Activated CD8-positive, alpha-beta T cell treated with anti-CD3 and anti-CD28 coated beads for 36 hours (primary cell): Measurements from ENCODE around the gene MMP11. TPM values are rescaled to one million over a fixed set of nuclear protein-coding genes. Genes with fewer than 3 reads are reported as not detected.

Experiments used
- ATAC-seq: fragments of 200-7000 bp; cut with Tn5 transposase; one replicate; pipeline ENCODE4 v1.10.0; 2021; ENCODE audit warnings: mild to moderate bottlenecking, moderate library complexity
- CTCF ChIA-PET: fragments of 350-600 bp; sonication (Branson Sonifier 250); formaldehyde crosslinking; loops from one replicate; lab custom pipeline; 2021; ENCODE audit warnings: antibody characterized with exemption; lab: Charles Lee
- POLR2A ChIA-PET: fragments of 350-600 bp; sonication (Branson Sonifier 250); formaldehyde crosslinking; loops from one replicate; lab custom pipeline; 2021; ENCODE audit warnings: antibody characterized with exemption; lab: Charles Lee
- DNase-seq: peaks from one replicate; pipeline ENCODE4 v3.0.0-alpha.2; 2020
- H3K27ac Mint-ChIP-seq: one replicate; pipeline ENCODE4 v1.8.0; 2021; ENCODE audit warnings: mild to moderate bottlenecking, mixed read lengths
- H3K27me3 Mint-ChIP-seq: one replicate; pipeline ENCODE4 v1.8.0; 2021; ENCODE audit warnings: mixed read lengths
- H3K36me3 Mint-ChIP-seq: one replicate; pipeline ENCODE4 v1.8.0; 2021; ENCODE audit warnings: low read depth, mixed read lengths
- H3K4me1 Mint-ChIP-seq: one replicate; pipeline ENCODE4 v1.8.0; 2021; ENCODE audit warnings: low read depth, mixed read lengths
- H3K4me3 Mint-ChIP-seq: one replicate; pipeline ENCODE4 v1.8.0; 2021; ENCODE audit warnings: mild to moderate bottlenecking, moderate library complexity, mixed read lengths
- H3K9me3 Mint-ChIP-seq: one replicate; pipeline ENCODE4 v1.8.0; 2021; ENCODE audit warnings: mixed read lengths
- CTCF ChIP-seq: fragments of 200-600 bp; IDR thresholded peaks from one replicate; pipeline ENCODE4 v1.8.0; 2022; ENCODE audit warnings: antibody characterized with exemption, mild to moderate bottlenecking
- intact Hi-C: fragments of 100-400 bp; cut with micrococcal nuclease; formaldehyde crosslinking; loops from one replicate; pipeline ENCODE4 v1.10.0; 2022
- total RNA-seq, 2 experiments: library from RNA; stranded (reverse); gene quantifications; one replicate each; pipeline ENCODE4 v1.2.3, GENCODE V29; 2021

Gene MMP11
- total RNA-seq, 2 experiments from 2014 or later: 0.85 to 1.4 TPM

DNA sequence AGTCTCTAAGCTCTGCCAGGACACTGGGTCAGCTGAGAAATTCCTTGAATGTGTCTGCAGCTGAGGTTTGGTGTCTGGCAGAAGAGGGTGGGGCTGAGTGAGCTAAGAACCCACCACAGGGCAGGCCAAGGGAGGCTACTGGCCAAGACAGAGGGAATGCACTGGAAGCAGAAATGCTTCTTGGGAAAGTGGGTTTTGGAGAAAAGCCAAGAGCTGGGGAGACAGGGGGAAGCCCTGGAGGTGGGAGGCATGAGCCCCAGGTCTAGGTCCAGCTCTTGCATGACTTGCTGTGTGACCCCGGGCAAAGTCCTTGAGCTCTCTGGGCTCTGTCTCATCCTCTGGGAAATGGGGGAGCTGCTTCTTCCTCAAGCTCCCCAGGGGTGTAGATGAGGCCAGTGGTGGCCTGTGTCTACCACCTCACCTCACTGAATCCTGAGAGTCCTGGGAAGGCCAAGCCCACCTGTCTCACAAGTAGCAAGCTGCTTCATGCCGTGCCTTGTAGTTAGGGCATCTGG, 2.3 kb downstream of the MMP11 start:
- Mint-ChIP-seq H3K27ac (no peak overlapping the region), H3K36me3 (no peaks in the 10 kb centered on the region), H3K4me1 (peaks cover 11% of the 10 kb centered on the region), H3K9me3 (no peaks in the 10 kb centered on the region), H3K27me3 (no peaks in the 10 kb centered on the region), H3K4me3 (no peak overlapping the region)
- ATAC-seq (no peak), DNase-seq (no peak)
- ChIA-PET CTCF (interaction anchor here (0.9 to 2.1 kb wide), 4 partner anchors 12 to 83 kb away, joined by 3 to 12 read pairs (median 6); partner anchors contain the start of genes C22orf15 and SLC2A11), POLR2A (interaction anchor here (2.2 kb wide), 1 partner anchor 12 kb away, joined by 14 read pairs; the partner anchor contains the start of gene SMARCB1)
- intact Hi-C loops: loop anchor here (5.0 kb wide), 1 partner anchor 62 kb away; the partner anchor contains the start of gene DERL3
- TF ChIP-seq CTCF: no peak

GRCh38 chr22:23775779-23776375, 3.2 kb downstream of the MMP11 start:
- ATAC-seq (no peak), DNase-seq (no peak)
- no peaks in the 10 kb centered on the region for H3K36me3 Mint-ChIP-seq
- H3K9me3 Mint-ChIP-seq: no peaks in the 10 kb centered on the region
- ChIA-PET POLR2A (interaction anchor here (1.1 to 2.2 kb wide), 2 partner anchors 11 to 56 kb away, joined by 3 to 14 read pairs; partner anchors contain the start of gene SMARCB1), CTCF (interaction anchor here (0.9 to 2.1 kb wide), 2 partner anchors 13 to 74 kb away, joined by 3 to 12 read pairs; partner anchors contain the start of gene C22orf15)
- no peak overlapping the region for H3K27ac Mint-ChIP-seq
- H3K27me3 Mint-ChIP-seq: no peaks in the 10 kb centered on the region
- no peak for TF ChIP-seq CTCF
- peaks cover 11% of the 10 kb centered on the region for H3K4me1 Mint-ChIP-seq
- no peak overlapping the region for H3K4me3 Mint-ChIP-seq
- intact Hi-C loops: no loop called here

GRCh38 chr22:23777776-23778576, 5.3 kb downstream of the MMP11 start:
- DNase-seq (no peak), ATAC-seq (no peak)
- no peak for TF ChIP-seq CTCF
- CTCF ChIA-PET: interaction anchor here (1.1 to 1.2 kb wide), 3 partner anchors 9 to 116 kb away, joined by 3 to 5 read pairs (median 4); partner anchors contain the start of gene MIF
- Mint-ChIP-seq H3K27me3 (no peaks in the 10 kb centered on the region), H3K9me3 (no peaks in the 10 kb centered on the region), H3K27ac (no peak overlapping the region), H3K4me3 (no peak overlapping the region), H3K36me3 (no peaks in the 10 kb centered on the region), H3K4me1 (no peaks in the 10 kb centered on the region)
- POLR2A ChIA-PET: interaction anchor here (1.0 to 2.0 kb wide), 4 partner anchors 9 to 36 kb away, joined by 3 to 7 read pairs (median 5); partner anchors contain the start of genes CHCHD10 and SMARCB1
- intact Hi-C loops: no loop called here

GRCh38 chr22:23778577-23778900, 5.9 kb downstream of the MMP11 start:
- no peak for TF ChIP-seq CTCF
- intact Hi-C loops: no loop called here

More at GRCh38 chr22:23778577-23778900, 5.9 kb downstream of the MMP11 start:
- ATAC-seq (no peak), DNase-seq (no peak)
- Mint-ChIP-seq H3K4me3 (no peak overlapping the region), H3K36me3 (no peaks in the 10 kb centered on the region), H3K4me1 (no peaks in the 10 kb centered on the region), H3K27ac (no peak overlapping the region), H3K27me3 (no peaks in the 10 kb centered on the region), H3K9me3 (no peaks in the 10 kb centered on the region)
- ChIA-PET POLR2A (interaction anchor here (1.0 to 2.0 kb wide), 4 partner anchors 8 to 35 kb away, joined by 3 to 7 read pairs (median 5); partner anchors contain the start of genes CHCHD10 and SMARCB1), CTCF (interaction anchor here (1.2 kb wide), 2 partner anchors 71 to 115 kb away, joined by 4 to 5 read pairs; partner anchors contain the start of gene MIF)
